Neutrophil (primary cell): ENCODE results near the gene RRP12.

Experiments
- H3K27ac ChIP-seq: fragments of 200-600 bp; sonication (generic); 2 replicates; pipeline ENCODE4 v1.5.1; 2016; ENCODE audit warnings: mild to moderate bottlenecking, moderate library complexity
- H3K27me3 ChIP-seq: fragments of 200-600 bp; sonication (generic); 2 replicates; pipeline ENCODE4 v1.6.0; 2016; ENCODE audit warnings: mild to moderate bottlenecking
- H3K36me3 ChIP-seq: fragments of 200-600 bp; sonication (generic); 2 replicates; pipeline ENCODE4 v1.5.1; 2017
- H3K4me1 ChIP-seq, 2 experiments: fragments of 200-600 bp in 1 of 2; sonication (generic) in 1 of 2; 1 replicate in 1 of 2; 2 replicates in 1 of 2; pipeline versions ENCODE4 v1.5.1 to v1.6.1; 2013 to 2016; ENCODE audit warnings: low read depth in 1 of 2, low read length in 1 of 2, mild to moderate bottlenecking in 1 of 2, moderate library complexity in 1 of 2; ENCODE audit not compliant: control insufficient read depth in 1 of 2, insufficient read depth in 1 of 2
- H3K4me3 ChIP-seq, 2 experiments: fragments of 200-600 bp in 1 of 2; sonication (generic) in 1 of 2; 1 replicate in 1 of 2; 2 replicates in 1 of 2; pipeline ENCODE4 v1.5.1; 2013 to 2016; ENCODE audit warnings: low read depth in 1 of 2, low read length in 1 of 2, mild to moderate bottlenecking in 1 of 2, moderate library complexity in 1 of 2
- H3K9me3 ChIP-seq: fragments of 200-600 bp; sonication (generic); 2 replicates; pipeline ENCODE4 v1.5.1; 2016
- CTCF ChIP-seq: fragments of 200-600 bp; sonication (generic); IDR thresholded peaks from 2 replicates; pipeline ENCODE4 v1.5.1; 2016; ENCODE audit warnings: antibody characterized with exemption

RRP12 gene

DNA sequence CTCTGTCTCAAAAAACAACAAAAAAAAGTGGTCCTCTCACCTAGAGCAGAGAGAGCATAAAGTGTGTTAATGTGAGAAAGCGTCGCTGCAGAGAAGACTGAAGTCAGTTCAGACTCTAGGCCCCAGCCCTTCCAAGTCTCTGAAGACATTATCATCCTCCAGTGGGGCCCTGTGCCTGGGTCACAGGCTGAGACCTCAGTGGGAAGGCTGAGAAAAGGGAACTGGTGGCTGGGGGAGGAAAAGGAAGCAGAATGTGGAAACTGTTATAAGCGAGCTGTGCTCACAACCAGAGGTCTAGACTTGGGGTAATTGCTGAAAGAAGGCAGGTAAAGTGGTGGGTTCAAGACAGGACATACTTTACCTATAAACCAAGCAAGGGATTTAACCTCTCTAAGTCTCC lies 4.9 kb upstream of the RRP12 start:
- H3K27ac ChIP-seq = peak overlapping the region; percentile 97
- TF ChIP-seq CTCF = peak; percentile 45
- H3K4me3 ChIP-seq = peak overlapping the region; percentile 54 to 63
- no peaks in the 10 kb centered on the region for H3K36me3 ChIP-seq
- H3K9me3 ChIP-seq = no peaks in the 10 kb centered on the region
- peaks cover 94 to 98% of the 10 kb centered on the region in 2 experiments for H3K4me1 ChIP-seq
- no peaks in the 10 kb centered on the region for H3K27me3 ChIP-seq

DNA sequence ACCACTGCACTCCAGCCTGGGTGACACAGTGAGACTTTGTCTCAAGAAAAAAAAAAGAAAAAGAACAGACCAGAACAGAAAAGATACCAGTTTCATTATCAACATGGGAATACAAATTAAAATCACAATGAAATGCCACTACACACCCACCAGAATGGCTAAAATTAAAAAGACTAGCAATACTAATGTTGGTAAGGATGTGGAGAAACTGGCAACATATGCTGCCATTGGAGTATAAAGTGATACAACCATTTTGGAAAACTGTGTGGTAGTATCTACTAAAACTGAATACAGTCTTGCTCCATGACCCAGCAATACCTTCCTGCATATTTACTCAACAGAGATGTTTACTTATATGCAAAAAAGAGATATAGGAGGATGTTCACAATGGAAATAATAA lies 2.9 kb upstream of the RRP12 start:
- H3K4me3 ChIP-seq = no peak overlapping the region
- no peak for TF ChIP-seq CTCF
- peaks cover 97 to 98% of the 10 kb centered on the region in 2 experiments for H3K4me1 ChIP-seq
- no peaks in the 10 kb centered on the region for H3K36me3 ChIP-seq
- peak overlapping the region; percentile 97 for H3K27ac ChIP-seq
- H3K9me3 ChIP-seq = no peaks in the 10 kb centered on the region
- no peaks in the 10 kb centered on the region for H3K27me3 ChIP-seq

DNA sequence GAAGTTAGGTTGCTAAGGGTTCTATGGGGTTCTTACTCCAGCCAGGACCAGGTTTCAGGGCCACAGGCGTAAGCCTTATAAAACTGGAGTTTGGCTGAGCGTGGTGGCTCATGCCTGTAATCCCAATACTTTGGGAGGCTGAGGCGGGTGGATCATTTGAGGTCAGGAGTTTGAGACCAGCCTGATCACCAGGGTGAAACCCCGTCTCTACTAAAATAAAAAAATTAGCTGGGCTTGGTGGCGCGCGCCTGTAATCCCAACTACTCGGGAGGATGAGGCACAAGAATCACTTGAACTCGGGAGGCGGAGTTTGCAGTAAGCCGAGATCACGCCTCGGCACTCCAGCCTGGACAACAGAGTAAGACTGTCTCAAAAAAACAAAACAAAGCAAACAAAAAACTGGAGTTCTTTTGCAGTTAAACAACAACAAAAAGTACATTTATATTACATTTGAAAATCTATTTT lies 347 bp upstream of the RRP12 start:
- no peaks in the 10 kb centered on the region for H3K9me3 ChIP-seq
- no peak for TF ChIP-seq CTCF
- no peaks in the 10 kb centered on the region for H3K36me3 ChIP-seq
- peak overlapping the region; percentile 84 to 88 for H3K4me3 ChIP-seq
- no peaks in the 10 kb centered on the region for H3K27me3 ChIP-seq
- H3K27ac ChIP-seq = peak overlapping the region; percentile 97
- peaks cover 74% of the 10 kb centered on the region in 2 experiments for H3K4me1 ChIP-seq

GRCh38 chr10:97399843-97400545 lies 1.1 kb downstream of the RRP12 start:
- Histone ChIP-seq H3K4me1 (peaks cover 59% of the 10 kb centered on the region in 2 experiments), H3K36me3 (peaks cover 5% of the 10 kb centered on the region), H3K4me3 (peak overlapping the region; percentile 84 to 88), H3K9me3 (no peaks in the 10 kb centered on the region), H3K27me3 (no peaks in the 10 kb centered on the region), H3K27ac (peak overlapping the region; percentile 97)
- no peak for TF ChIP-seq CTCF

- peaks cover 22 to 24% of the 10 kb centered on the region in 2 experiments for H3K4me1 ChIP-seq
- H3K4me3 ChIP-seq = no peak overlapping the region
- no peaks in the 10 kb centered on the region for H3K9me3 ChIP-seq
- TF ChIP-seq CTCF = no peak
- peak overlapping the region; percentile 46 for H3K27ac ChIP-seq
- peaks cover 19% of the 10 kb centered on the region for H3K36me3 ChIP-seq
- H3K27me3 ChIP-seq = no peaks in the 10 kb centered on the region
Observed at GRCh38 chr10:97396056-97396455, 5.1 kb downstream of the RRP12 start.
